GM18517 (cell line): ENCODE measurements around the gene CHST7.

Experiments used
- ATAC-seq: cut with Tn5 transposase; IDR thresholded peaks from one replicate; pipeline ENCODE4 v1.9.1; 2021; ENCODE audit warnings: mild to moderate bottlenecking, moderate library complexity; ENCODE audit not compliant: unreplicated experiment

Gene CHST7

DNA sequence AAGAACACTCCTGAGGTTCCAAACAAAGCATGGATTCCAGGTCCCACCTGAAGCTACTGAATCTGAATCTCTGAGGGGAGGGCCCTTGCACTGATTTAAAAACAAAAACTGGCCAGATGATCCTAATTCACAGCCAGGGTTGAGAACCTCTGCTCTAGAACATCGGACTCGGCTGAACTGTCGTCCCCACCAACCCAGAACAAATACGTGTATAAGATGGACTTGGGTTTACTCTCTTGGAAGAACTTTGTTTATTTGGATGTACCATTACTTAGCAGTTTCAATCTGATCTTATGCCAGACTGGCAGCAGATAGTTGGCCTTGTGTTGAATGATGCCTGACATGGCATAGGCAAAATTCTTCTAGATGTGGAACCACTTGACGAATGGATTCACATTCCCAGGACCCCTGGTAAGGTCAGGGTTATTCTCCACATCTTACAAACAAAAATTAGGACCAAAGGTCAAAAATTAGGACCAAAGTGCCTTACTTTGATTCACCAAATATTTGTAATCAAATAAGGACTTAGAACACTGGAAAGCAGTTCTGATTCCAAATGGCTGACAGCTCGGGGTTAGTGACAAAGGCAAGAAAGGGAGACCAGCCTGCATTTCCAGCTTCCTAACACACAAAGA, 29.0 kb downstream of the CHST7 start:
- ATAC-seq: no peak

DNA sequence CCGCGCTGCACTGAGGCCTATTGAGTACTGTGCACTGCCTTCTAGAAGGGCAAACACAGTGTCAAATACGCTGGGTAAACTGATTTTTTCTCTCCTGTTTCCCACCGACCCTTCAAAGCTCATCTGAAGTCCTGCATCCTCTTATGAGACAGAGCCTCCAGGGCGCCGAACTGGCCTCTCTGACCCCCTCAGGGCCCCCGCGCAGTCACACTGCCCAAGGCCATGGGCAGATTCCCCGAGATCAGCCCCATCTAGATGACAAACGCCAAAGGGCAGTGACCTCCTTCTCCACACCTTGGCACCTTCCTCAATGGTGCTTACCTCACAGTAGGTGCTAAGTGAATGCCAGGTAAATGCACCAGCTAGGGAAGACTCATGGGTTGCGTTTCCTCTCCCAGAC, 34.4 kb downstream of the CHST7 start:
- no peak for ATAC-seq

DNA sequence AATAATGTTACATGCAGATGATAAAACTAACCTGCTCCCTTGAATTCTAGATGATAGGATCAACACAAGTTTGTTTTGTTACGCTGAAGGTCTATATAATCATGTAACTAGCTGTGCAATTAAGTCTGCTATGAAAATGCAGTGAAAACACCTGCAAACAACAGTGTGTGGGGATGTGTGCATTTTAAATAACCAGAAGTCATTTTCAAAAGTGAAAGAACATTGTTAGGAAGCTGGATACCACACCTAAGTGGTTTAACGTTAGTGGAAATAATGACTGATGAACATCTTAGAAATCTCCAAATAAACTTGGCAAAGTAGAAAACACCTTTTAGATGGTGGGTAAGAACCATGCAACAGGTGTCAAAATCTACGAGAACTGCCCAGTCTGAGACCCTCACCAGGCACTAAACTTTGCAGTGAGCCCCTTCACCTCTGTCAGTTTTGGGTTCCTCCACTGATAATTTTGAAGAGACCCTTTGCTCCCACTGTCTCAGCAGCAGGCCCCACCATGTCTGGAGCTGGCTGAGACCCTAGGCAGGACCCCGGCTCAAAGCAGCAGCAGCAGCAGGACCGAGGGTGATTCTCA, 36.6 kb downstream of the CHST7 start:
- ATAC-seq: no peak

DNA sequence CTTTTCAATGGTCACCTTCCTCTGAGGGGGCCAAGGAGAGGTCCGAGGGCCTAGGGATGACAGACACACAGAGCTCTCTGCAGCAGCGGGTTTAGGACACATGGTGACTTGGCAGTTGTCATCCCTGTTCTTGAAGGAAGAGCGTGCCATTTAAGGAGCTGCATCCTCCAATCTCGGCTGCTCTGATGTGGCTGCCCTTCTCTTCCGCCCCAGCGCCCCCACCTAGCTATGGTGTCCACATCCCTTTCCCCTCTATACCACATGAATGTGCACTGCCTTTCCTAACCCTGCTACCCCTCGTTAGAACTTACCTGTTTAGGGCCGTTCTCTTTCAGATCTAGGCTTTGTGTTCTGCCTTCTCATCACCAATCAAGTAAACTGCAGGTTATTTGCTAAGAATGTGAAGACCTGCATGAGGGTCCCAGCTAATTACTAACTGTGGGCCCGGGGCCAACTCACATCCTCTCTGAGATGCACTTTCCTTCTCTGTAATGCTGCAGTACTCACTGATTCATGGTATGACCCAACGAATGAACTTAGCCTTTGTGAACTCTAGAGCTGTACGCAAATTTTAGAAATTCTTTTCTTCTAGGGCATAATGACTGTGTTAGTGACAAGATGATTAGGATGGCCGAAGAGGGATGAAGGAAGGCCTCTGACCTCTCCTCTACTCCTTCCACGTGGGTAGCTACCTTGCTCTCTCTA, 38.2 kb downstream of the CHST7 start:
- ATAC-seq: no peak

DNA sequence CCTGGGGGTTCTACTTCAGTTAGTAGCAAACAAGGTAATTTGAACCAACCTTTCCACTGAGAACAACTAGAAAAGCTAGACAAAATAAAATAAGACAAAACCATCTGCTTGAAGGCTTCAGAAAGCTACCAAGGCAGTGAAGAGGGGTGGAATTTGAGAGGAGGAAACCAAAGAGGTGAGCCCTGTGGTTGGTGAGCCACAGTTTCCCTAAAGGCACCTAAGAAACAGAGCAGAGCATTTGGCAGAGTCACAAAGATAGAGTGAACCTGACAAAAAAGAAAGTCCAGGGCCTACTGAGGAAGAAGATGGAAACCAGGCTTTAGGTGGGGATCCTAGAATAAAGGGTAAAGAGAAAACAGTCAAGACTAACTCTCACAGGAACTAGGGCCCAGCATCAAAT, 44.3 kb downstream of the CHST7 start:
- no peak for ATAC-seq

DNA sequence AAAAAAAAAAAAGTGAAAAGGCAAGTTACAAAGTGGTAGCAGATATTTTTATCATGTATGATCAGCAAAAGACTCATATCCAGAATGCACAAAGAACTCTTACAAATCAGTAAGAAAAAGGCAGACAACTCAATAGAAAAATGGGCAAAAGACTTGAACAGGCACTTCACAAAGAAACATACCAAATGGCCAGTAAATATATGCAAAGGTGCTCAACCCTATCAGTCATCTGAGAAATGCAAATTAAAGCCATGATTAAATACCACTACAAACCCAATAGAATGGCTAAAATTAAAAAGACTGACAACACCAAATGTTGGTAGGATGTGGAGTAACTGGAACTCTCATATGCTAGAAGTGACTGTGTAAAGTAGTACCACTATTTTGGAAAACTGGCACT, 45.4 kb downstream of the CHST7 start:
- no peak for ATAC-seq

DNA sequence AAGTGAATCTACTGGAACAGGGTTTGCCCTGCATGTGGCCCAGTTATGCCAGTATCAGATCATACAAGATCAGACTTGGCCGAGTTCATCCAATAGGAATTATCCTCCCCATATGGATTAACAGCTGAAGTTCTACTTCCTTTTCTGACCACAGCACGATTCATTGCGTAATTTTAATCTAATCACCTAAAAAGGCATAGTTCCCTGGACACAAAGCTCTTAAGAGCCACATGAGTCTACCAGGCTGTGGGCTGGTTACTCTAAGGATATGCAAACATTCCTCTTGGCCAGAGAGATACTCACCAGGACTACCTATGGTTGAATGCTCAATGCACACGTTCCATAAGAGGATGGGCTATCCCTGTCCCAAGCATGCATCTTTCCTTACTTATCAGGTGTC, 46.9 kb downstream of the CHST7 start:
- ATAC-seq: no peak

DNA sequence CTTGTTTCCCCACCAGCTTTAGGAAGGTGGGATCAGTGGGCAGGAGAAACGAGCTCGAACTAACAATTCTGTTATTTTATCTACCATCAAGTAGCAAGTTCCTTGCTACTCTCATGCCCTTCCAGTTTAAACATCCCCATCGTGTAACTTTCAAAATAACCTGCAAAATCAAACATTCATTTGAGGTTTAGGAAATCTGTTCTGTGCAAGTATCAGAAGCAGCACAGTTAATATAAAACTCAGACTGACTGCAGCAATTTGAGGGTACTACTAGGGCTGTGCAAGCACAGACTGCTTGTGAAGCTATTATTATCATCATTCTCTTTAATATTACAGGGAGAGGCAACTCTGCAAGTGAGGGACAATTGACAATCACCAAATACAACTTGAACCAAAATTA, 48.0 kb downstream of the CHST7 start:
- no peak for ATAC-seq

DNA sequence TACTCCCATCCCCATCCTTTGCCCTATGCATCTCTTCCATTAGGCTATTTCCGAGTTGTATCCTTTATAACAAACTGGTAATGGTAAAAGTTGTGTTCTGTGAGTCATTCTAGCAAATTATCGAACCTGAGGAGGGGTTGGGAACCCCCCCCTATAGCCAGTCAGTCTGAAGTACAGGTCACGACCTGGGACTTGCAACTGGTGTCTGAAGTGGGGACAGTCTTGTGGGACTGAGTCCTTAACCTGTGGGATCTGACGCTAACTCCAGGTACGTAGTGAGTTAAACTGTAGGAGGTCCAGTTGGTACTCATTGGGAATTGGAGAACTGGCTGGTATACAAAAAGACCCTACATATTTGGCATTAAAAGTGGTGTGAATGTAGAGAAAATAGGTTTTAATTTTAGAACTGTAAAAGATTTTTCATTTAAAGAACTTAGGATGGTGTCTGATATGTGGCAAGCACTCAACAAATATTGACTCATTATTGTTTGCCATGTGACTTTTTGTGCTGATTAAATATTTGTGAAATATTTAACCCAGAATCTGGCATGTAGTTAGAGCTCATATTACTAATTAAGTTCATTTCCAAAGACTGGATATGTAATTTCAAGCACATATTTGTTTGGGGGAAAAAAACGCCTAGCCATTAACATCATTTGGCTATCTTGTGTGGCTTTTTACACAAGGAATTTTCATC, 50.7 kb downstream of the CHST7 start:
- no peak for ATAC-seq

DNA sequence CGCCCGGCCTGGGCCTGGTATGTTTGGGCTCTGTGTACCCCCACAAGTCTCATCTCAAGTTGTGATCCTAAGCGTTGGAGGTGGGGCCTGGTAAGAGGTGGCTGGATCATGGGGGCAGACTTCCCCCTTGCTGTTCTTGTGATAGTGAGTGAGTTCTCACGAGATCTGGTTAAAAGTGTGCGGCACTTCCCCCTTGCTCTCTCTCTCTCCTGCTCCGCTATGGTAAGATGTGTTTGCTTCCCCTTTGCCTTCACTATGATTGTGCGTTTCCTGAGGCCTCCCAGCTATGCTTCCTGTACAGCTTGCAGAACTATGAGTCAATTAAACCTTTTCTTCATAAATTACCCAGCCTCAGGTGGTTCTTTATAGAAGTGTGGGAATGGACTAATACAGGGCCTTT, 53.0 kb downstream of the CHST7 start:
- no peak for ATAC-seq

DNA sequence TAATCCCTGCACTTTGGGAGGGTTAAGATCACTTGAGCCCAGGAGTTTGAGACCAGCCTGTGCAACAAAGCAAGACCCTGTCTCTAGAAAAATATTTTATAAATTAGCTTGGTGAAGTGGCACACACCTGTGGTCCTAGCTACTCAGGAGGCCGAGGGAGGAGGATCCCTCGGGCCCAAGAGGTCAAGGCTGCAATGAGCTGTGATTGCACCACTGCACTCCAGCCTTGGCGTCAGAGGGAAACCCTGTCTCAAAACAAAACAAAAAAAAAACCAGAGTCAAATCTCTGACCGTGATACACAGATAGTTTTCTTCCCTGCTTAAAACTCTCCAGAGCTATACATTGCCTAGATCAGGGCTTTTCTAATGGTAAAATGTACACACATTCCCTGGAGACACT, 53.5 kb downstream of the CHST7 start:
- no peak for ATAC-seq

DNA sequence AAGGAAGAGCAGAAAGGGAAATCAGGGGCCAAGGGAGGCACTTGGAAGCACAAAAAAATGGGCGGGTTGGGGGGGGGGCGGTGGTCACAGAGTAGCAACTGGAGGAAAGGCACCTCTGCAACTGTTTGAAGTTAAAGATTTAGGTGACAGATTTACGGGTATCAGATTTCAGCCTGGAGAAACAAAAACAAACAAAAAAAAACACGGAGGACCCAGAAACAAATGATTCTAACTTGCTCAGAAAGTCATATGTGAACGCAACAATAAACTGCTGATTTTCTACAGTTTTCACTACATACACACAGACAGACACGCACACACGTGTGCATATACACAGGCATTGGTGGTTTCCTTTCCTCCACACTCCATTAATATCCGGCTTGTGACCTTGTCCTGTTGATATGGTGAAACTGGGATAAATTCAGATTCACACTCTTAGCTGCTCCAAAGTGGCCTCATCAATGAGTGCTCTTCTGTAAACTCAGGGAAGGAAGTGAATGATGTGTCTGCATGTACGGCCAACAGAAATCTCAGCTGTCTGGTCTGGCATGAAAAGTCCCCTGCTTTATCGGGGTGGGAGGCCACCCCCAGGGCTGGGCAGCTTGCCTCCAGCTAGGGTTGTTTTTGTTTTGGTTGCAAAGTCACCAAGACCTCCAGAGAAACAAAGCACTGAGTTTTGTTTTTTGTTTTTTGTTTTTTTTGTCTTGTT, 54.3 kb downstream of the CHST7 start:
- ATAC-seq: peak; percentile 17

DNA sequence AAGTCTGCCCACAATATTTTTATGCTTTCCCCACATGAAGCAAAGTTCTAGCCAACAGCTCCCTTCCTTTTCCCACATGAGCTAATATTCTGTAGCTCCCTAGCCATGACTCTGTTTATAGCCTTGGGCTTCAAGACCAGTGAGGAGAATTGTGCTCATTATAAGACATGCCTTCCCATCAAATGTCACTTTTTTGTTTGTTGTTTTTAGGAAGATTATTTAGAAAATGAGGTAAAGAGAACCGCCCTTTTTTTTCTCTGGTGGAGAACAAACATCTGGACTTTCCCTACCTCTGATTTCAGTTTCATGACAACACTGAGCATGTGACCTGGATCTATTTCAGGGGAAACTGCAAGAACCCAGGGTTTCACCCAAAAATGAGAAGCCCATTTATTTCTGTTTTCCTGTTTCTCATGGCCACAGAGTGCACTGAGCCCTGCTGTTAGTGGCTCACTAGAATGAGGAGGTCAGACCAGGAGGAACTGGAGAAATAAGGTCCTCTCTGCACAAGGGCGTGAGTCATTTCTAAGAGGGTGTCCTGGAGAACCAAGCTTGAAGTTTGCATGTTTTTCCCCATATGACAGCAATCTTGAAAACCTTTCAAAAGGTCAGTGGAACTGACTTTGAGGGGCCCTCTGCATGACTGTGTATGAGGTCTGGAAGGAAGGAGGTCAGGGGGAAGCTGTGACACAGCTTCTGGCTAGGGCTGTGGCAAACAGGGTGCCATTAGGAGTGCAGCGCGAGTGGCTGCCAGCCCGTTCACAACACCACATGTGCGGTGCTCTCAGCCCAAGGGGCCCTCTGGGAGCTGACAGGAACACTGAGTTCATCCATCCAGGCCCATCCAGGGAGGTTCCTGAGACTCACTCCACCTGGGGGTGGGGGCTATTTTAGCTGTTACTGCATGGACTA, 55.2 kb downstream of the CHST7 start:
- ATAC-seq: peak; percentile 90

DNA sequence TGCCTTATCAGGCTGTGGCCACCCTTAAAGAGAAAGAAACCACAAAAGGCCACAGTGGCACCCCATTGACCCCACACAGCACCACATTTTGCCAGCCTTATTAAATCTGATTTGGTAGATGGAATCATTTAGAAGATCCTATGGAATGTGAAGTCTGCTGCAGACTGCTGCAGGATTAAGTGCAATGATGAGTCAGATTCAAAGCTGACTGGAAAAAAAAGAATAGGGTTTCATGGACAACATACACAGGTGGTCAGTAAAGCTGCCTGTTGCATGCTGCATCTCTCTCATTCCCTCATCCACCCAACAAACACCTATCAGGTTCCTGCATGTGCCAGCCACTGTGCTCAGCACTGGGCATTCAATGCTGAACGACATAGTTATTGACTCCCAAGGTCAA, 56.6 kb downstream of the CHST7 start:
- no peak for ATAC-seq

DNA sequence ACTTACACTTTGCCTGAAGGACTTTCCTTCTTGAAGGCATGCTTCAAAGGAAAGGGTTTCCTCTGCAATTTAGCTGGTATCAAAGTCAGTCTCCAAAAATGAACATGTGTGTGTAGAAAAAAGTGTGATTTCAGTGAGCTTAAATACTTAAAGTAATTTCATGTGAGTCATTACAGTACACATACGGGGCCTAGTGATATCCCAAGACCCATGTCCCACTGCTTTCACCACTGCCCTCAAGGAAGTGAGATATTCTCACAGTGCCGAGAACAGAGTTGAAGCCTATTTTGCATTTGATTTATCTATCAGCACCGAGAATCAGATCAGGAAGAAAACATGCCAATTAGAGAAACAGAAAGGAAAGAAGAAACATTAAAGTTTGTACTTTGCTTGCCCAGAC, 61.0 kb downstream of the CHST7 start:
- no peak for ATAC-seq

DNA sequence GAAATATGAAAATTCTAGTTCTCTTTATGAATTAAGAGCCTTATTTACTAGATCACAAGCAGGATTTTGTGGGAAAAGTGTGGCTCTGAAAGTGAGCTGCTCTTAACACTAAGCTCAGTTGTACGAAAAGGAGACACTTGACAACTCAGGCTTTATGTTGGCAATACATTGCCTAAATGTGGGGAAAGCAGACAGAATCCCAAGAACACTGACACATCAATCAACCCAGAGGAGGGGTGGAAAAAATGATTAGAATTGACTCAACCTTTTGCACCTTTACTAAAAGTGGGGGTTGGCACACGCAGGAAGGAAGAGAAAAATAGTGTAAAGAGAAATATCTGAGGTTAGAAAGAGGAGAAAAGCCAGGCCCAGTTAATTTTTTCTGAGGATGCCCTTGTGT, 61.6 kb downstream of the CHST7 start:
- ATAC-seq: no peak

DNA sequence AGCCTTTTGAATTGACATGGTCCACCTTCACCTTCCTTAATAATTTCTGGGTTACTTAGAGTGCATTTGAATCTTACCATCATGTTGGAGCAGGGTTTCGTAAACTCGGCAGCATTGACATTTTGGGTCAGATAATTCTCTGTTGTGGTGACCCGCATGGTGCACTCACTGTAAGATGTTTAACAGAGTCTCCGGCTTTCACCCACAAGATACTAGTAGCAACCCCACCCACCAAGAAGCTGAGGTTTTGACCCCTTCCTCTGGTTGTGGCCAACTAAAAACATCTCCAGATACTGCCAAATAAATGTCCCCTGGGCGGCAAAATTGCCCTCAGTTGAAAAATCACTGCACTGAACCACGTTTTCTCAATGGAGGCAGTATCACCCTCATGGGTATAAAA, 62.7 kb downstream of the CHST7 start:
- no peak for ATAC-seq

DNA sequence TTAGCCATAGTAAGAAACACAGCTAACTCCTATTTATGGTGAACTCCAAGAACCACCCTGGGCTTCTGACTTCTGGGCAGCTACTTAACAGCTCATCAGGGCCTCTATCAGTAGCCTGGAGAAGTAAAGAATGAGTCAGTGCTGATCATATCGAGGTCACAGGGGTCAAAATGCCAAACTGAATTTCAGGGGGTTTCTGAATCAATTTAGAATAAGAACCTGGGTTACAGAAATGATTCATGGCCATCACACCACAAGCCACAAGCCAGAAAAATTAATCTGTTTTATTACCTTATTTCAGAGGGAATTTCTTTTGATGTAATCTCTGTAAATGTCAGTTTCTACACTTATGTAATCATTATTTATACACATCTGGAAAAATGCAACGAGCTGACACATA, 64.4 kb downstream of the CHST7 start:
- peak; percentile 47 for ATAC-seq

DNA sequence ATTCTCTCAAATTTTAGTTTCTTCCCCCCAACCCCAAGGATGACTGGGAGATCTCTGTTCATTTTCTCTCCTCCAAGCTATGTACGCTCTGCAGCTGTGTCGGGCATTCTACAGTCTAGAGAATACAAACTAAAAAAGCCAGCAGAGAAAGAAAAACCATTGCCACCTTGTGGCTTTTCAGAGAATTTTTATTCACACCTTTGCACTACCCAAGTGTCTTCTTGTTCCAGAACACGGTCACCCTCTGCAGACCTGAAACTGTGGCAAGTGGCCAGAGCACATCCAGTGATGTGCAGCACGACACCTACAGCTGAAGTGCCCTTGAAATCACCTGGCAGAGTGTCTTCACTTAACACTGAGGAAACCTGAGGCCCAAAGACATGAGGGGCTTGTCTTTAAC, 68.6 kb downstream of the CHST7 start:
- no peak for ATAC-seq

DNA sequence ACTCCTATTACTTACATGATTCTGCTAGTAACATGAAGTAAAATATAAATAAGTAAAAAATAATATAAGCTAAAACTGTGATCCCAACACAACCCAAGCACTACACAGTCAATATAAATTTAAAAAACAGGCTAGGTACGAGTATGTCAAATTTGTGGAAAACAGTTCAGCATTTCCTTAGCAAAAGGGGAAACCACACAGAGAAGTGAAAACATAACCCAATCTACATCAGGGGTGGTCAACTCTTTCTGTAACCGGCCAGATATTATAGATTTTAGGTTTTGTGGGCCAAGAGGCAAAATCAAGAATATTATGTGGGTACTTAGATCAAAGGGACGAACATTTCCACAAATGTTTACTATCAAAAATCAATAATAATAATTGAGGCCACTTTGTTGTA, 70.1 kb downstream of the CHST7 start:
- ATAC-seq: no peak
